ENCODE measurements around the gene ZNF142.

DNA sequence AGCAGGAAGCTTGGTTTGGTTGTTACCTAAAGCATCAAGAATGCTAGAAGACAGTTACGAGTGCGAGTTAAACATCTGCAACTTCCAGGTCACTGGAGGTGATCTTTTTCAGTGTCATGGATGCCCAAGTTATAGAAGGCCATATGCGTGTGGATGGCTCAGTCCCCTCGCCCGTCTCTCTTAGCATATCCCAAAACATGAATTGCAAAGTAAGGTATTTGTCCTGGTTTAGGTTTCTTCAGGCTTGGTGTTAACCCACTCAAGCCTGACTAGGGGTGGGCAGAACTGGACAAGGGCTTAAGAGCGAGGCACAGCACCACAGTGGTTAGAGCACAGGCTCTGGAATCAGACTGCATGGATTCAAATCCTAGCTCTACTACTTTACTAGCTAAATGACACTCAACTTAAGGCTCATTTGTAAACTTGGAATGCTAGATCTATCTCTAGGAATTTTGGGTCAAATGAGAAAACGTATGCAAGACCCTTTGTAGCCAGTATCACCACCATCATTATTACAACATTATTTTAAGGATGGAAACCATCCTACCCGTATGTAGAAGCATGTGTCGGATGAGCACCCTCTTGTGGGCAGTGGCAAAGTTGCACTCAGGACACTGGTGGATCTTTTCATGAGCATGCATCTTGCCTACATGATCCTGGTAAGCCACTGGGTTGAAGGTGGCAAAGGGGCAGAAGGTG is 11.2 kb downstream of the ZNF142 start:
- TF ChIP-seq POLR2A (IDR thresholded peaks at IDR 0.05) = no peak
- TF ChIP-seq, protein P1, sequence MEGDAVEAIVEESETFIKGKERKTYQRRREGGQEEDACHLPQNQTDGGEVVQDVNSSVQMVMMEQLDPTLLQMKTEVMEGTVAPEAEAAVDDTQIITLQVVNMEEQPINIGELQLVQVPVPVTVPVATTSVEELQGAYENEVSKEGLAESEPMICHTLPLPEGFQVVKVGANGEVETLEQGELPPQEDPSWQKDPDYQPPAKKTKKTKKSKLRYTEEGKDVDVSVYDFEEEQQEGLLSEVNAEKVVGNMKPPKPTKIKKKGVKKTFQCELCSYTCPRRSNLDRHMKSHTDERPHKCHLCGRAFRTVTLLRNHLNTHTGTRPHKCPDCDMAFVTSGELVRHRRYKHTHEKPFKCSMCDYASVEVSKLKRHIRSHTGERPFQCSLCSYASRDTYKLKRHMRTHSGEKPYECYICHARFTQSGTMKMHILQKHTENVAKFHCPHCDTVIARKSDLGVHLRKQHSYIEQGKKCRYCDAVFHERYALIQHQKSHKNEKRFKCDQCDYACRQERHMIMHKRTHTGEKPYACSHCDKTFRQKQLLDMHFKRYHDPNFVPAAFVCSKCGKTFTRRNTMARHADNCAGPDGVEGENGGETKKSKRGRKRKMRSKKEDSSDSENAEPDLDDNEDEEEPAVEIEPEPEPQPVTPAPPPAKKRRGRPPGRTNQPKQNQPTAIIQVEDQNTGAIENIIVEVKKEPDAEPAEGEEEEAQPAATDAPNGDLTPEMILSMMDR (IDR thresholded peaks at IDR 0.05) = peak in 1 of 3 donors; percentile 73

Measured in lower leg skin (tissue), 3 donors.